Testis (tissue), 3 donors: ENCODE results near the gene WDR93. TPM values are rescaled to one million over a fixed set of nuclear protein-coding genes. Genes with fewer than 3 reads are reported as not detected.
A peak's percentile ranks its signal among the peaks of the same experiment; 100 is the strongest.

Source experiments
- DNase-seq: peaks from one replicate; pipeline ENCODE4 v3.0.0-alpha.2; 2019
- H3K27ac ChIP-seq, 2 donors: fragments of 200-600 bp; sonication (generic); one replicate each; pipeline ENCODE4 v1.5.1; 2019
- H3K27me3 ChIP-seq: fragments of 200-600 bp; sonication (generic); one replicate; pipeline ENCODE4 v1.5.1; 2019
- H3K36me3 ChIP-seq: fragments of 200-600 bp; sonication (generic); one replicate; pipeline ENCODE4 v1.5.1; 2017; ENCODE audit warnings: low read depth; ENCODE audit errors: missing control alignments
- H3K4me1 ChIP-seq: fragments of 200-600 bp; sonication (generic); one replicate; pipeline ENCODE4 v1.5.1; 2019
- H3K4me3 ChIP-seq, 2 donors: fragments of 200-600 bp; sonication (generic); one replicate each; pipeline ENCODE4 v1.5.1; 2017 to 2019
- H3K9me3 ChIP-seq: fragments of 200-600 bp; sonication (generic); one replicate; pipeline ENCODE4 v1.5.1; 2017
- POLR2A ChIP-seq: fragments of 450-650 bp; IDR thresholded peaks from one replicate; pipeline ENCODE4 v1.6.1; 2017; ENCODE audit warnings: antibody characterized with exemption, mild to moderate bottlenecking, moderate library complexity
- WGBS, 2 donors: methylation state at CpG; one replicate each; pipeline ENCODE4 v1.1.5; 2018; 5-methylcytosine and 5-hydroxymethylcytosine counted together
- intact Hi-C: fragments of 100-400 bp; cut with DNase I; formaldehyde crosslinking; loops from one replicate; pipeline ENCODE4 v1.15.1; 2023; ENCODE audit warnings: low total_unique reads
- polyA plus RNA-seq: library from polyadenylated mRNA; stranded (reverse); fragments of 350-450 nt; fragmentation: Illumina TruSeq; extraction: RNeasy Lipid Tissue Mini Kit (QIAGEN cat#74804); gene quantifications from one replicate; pipeline ENCODE4 v1.2.3, GENCODE V29; 2014; ENCODE audit warnings: low read depth, low replicate concordance; ENCODE audit not compliant: insufficient read depth
- total RNA-seq, 2 donors: library from RNA; depleted of rRNA; stranded (reverse); fragments of >200 nt; gene quantifications; one replicate each; pipeline ENCODE4 v1.2.3, GENCODE V29; 2016
- TF ChIP-seq, protein P1 (sequence below), 3 experiments: fragments of 450-650 bp in 2 of 3; fragments of 200-600 bp in 1 of 3; sonication (generic) in 1 of 3; IDR thresholded peaks; one replicate each; pipeline ENCODE4 v1.5.1; 2016 to 2019; ENCODE audit warnings: antibody characterized with exemption in 3 of 3, mild to moderate bottlenecking in 2 of 3, moderate library complexity in 1 of 3

The WDR93 gene
- total and polyA plus RNA-seq, 3 donors from 2014 or later: 8.1 to 31.9 (median 12.3) TPM

DNA sequence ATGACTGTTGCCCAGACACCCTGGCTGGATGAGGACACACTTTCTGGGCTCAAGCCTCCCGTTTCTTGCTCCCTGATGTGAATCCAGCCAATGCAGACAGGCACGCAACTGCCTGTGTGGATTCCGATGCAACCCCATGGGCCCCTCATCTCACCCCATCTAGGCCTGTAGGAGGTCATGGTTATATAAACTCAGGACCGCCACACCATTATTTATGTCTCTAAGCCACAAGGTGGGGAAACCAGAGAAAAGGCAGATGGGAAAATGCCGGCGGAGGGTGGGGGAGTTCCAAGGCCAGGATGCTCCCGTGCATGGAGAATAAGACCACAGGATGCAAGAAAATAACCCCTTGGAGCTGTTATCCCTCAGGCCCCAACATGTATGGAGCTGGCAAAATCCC lies 58.4 kb downstream of the WDR93 start:
- intact Hi-C loops: no loop called here
- TF ChIP-seq, protein P1, sequence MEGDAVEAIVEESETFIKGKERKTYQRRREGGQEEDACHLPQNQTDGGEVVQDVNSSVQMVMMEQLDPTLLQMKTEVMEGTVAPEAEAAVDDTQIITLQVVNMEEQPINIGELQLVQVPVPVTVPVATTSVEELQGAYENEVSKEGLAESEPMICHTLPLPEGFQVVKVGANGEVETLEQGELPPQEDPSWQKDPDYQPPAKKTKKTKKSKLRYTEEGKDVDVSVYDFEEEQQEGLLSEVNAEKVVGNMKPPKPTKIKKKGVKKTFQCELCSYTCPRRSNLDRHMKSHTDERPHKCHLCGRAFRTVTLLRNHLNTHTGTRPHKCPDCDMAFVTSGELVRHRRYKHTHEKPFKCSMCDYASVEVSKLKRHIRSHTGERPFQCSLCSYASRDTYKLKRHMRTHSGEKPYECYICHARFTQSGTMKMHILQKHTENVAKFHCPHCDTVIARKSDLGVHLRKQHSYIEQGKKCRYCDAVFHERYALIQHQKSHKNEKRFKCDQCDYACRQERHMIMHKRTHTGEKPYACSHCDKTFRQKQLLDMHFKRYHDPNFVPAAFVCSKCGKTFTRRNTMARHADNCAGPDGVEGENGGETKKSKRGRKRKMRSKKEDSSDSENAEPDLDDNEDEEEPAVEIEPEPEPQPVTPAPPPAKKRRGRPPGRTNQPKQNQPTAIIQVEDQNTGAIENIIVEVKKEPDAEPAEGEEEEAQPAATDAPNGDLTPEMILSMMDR (IDR thresholded peaks at IDR 0.05): no peak
- no peak for TF ChIP-seq POLR2A
- Histone ChIP-seq H3K36me3 (no peaks in the 10 kb centered on the region), H3K4me1 (peaks cover 10% of the 10 kb centered on the region), H3K27me3 (no peaks in the 10 kb centered on the region), H3K4me3 (no peak overlapping the region), H3K9me3 (no peaks in the 10 kb centered on the region), H3K27ac (no peak overlapping the region)
- WGBS, 2 donors: 76 to 92% methylated on average over 6 to 7 of the region's 7 CpGs
- no peak for DNase-seq

DNA sequence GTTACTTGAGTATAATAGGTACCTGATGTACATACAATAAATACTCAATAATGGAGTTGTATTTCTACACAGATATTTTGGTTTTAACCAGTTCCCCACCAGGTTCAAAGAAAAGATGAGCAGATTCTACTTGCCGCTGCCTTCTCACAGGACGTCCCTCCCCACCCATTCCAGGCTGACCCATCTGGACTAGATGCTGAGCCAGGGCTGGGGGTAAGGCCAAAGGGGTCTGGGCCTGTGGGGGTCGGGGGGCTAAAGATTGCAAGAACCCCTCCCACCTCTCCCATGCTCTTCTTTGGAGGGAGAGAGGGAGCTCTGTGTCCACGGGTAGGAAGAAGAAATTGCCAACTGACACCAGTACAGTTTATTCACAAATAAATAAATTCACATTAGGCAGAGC lies 58.9 kb downstream of the WDR93 start:
- Histone ChIP-seq H3K36me3 (no peaks in the 10 kb centered on the region), H3K27me3 (no peaks in the 10 kb centered on the region), H3K4me3 (no peak overlapping the region), H3K9me3 (no peaks in the 10 kb centered on the region), H3K4me1 (peaks cover 10% of the 10 kb centered on the region), H3K27ac (no peak overlapping the region)
- DNase-seq: no peak
- intact Hi-C loops: no loop called here
- no peak for TF ChIP-seq POLR2A
- TF ChIP-seq, protein P1 (IDR thresholded peaks at IDR 0.05): no peak
- WGBS, 2 donors: 54 to 60% methylated on average over 4 of the region's 4 CpGs

DNA sequence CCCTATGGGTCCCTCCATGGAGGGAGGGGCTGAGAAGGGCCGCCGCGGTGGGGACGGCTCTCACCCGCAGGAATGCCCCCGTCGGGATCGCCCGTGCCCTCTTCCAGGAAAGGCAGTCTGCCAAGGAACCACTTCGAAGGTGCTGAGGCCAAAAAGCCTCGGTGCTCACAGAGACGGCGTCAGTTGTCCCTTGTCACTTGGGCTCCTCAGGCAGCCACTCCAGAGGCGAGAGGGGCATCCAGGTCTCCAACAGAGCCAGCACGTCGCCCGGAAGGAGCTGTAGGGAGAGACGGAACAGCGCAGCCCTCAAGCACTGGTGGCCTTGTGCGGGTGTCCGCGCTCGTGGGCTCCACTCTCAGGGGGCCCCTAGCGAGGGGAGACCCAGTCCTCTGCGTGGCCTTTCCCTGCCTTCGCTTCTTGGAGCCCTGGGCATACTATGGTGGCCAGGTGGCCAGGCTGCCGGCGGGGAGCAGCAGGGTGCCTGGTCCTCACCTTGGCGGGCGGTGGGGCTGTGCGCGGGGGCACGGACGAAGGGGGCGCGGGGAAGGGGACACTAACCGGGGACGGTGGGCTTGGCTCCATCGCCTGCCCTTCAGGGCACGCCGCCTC lies 59.4 kb downstream of the WDR93 start:
- H3K9me3 ChIP-seq: no peaks in the 10 kb centered on the region
- 5% methylated on average over 28 of the region's 41 CpGs; no CpG with 5 or more reads in 1 of the 2 donors for WGBS, 2 donors
- no peak overlapping the region for H3K27ac ChIP-seq
- TF ChIP-seq, protein P1 (IDR thresholded peaks at IDR 0.05): no peak
- no peak for TF ChIP-seq POLR2A
- peak; percentile 22 for DNase-seq
- H3K4me1 ChIP-seq: peaks cover 10% of the 10 kb centered on the region
- intact Hi-C loops: no loop called here
- H3K4me3 ChIP-seq: peak overlapping the region; percentile 71 to 77
- no peaks in the 10 kb centered on the region for H3K36me3 ChIP-seq
- no peaks in the 10 kb centered on the region for H3K27me3 ChIP-seq

DNA sequence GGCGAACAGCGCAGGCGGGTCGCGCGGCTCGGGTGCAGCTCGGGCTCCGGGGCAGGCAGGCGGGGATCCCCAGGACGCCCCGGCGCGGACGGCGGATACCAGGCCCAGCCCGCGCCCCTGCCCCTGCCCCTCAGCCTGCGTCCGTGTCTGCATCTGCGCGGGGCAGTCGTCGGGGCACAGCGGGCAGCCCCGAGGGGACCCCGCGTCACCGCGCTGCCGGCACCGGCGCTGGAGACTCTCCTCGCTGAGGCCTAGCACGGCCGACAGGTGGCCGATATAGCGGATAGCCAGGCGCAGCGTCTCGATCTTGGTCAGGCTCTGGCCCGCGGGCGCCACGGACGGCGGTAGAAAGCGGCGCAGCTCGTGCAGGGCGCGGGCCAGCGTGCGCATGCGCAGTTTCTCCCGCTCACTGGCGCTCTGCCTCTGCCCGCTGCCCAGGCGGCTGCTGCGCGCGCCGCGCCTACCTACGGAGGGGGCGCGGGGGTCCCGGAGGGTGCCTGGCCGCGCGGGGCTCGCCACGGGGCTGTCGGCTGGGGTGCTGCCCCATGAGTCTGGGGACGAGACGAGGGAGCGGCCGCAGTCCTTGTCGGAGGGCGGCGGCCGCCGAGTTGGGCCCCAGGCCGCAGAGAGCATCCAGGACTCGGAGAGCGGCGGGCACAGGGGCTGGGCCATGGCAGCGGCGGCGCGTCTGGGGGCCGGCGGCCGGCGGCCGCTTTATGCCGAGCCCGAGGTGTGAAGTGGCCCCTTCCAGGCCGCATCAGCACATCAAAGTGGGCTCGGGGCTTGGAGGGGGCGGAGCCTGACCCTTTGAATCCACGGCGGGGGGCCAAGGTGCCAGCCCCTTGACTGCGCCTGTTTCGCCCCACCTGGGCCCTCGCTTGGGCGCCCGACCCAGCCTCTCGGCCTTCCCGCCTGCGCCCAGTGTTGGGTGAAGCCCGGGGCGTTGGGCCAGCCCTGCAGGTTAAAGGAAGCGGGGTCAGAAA lies 60.2 kb downstream of the WDR93 start, which contains the start of gene MESP1:
Gene MESP1, minus strand, starts transcription at position 690 of the 983 bp plus-strand sequence. Its CDS starts 18 bp downstream, at position 672.
- peak; percentile 93 for DNase-seq
- H3K27me3 ChIP-seq: no peaks in the 10 kb centered on the region
- H3K9me3 ChIP-seq: no peaks in the 10 kb centered on the region
- peak within 1 kb of the TSS; percentile 71 to 77 for H3K4me3 ChIP-seq
- 0 to 8% methylated on average over 8 to 46 of the region's 114 CpGs for WGBS, 2 donors
- peaks cover 10% of the 10 kb centered on the region for H3K4me1 ChIP-seq
- no peak for TF ChIP-seq POLR2A
- TF ChIP-seq, protein P1 (IDR thresholded peaks at IDR 0.05): peak; percentile 63 to 81 (median 68)
- intact Hi-C loops: no loop called here
- no peaks in the 10 kb centered on the region for H3K36me3 ChIP-seq
- H3K27ac ChIP-seq: no peak within 1 kb of the TSS
